NOMO-1 treated with DMSO at 0.1 percent for 48 hours (cell line): Measurements from ENCODE around the gene LINC01488.

Source experiments
- DNase-seq: peaks from one replicate; lab custom pipeline; 2025; ENCODE audit not compliant: unreplicated experiment; lab: John Stamatoyannopoulos, UW

The LINC01488 gene

DNA sequence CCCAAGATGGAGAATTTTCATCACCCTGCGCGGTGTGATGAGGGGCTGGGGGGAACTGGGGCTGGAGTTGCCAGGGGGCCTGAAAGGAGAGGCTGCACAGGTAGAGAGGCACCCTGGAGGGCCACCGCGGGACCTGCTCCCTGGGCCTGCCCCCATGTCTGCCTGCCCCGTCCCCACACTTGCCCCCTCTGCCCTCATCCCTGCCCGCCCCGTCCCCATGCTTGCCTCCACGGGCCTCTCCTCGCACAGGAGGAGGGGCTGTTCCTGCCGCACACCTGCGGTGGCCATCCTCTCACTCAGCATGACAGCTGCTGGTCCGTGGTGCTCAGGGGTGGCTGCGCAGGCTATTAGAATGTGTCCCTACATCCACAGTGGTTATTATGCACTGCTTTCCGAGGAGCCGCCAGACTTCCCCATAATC lies 43.5 kb downstream of the LINC01488 start:
- no peak for DNase-seq

GRCh38 chr11:69525516-69526452 lies 44.3 kb downstream of the LINC01488 start:
- no peak for DNase-seq

GRCh38 chr11:69526453-69526810 lies 45.0 kb downstream of the LINC01488 start:
- no peak for DNase-seq

DNA sequence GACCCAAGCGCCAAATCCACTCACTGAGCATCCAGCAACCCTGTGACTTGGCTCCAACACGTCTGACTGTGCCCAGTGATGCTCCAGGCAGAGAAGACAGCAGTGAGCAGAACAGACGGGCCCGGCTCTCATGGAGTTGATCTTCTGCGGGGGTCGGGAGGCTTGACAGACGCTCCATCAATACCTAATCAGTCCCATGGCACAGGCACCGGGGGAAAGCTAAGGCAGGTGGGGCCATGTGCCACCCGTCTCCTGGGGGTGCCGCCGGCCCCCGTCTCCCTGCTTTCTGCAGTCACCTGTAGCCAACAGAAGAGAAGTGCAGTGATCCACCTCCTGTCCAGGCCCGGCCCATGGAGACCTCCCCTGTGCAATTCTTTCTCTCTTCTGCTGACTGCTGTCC lies 47.5 kb downstream of the LINC01488 start:
- no peak for DNase-seq

DNA sequence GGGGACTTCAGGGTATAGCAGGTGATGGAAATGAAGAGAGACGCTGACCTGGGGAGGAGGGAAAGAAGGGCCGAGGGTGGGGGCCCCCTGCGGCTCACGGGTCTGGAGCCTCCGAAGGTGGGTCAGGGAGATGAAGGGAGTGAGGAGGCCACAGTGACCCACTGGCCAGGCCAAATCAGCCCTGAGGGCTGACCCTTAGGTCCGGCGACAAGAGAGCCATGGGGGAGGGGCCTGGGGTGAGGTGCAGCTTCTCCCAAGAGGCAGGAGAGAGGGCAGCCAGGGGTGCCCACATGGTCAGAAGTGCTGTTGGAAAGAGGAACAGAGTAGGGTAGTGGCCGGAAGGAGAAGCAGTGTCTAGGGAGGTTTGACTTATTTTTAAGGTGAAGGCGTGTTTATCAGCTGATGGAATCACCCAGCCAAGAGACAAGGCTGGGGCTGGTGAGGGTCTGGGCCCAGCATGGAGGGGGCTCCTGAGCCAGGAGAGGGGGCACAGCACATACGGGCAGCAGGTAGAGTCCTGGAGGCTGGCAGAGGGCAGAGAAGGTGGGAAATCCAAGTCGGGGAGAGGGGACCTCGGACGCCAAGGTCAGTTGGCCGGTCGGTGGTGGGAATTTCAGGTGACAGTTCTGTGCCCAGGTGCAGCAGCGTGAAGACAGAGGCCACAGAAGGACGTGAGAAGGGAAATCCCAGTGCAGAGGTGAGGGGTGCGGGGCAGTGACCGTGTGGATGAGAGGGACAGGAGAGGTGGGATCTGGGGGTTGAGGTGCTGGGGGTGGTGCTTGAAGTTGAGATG lies 49.0 kb downstream of the LINC01488 start:
- DNase-seq, result peak; percentile 85

GRCh38 chr11:69531071-69531716 lies 49.7 kb downstream of the LINC01488 start:
- no peak for DNase-seq

DNA sequence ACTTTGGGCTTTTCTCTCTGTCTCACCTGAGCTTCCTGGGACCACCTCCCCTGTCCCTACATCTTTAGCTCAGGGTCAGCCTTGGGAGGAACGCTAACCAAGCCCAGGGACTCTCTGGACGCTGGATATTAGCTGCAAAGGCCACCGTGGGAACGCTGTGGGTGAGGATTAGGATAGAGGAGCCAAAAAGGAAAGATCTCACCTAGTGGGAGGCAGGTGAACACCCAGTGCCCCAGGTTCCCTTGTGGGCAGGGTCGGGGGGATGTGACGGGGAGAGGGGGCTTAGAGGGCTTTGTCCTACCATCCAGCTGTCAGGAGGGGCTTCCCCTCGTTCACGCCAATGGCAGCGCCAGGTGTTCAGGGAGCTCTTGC lies 50.2 kb downstream of the LINC01488 start:
- DNase-seq, result no peak

DNA sequence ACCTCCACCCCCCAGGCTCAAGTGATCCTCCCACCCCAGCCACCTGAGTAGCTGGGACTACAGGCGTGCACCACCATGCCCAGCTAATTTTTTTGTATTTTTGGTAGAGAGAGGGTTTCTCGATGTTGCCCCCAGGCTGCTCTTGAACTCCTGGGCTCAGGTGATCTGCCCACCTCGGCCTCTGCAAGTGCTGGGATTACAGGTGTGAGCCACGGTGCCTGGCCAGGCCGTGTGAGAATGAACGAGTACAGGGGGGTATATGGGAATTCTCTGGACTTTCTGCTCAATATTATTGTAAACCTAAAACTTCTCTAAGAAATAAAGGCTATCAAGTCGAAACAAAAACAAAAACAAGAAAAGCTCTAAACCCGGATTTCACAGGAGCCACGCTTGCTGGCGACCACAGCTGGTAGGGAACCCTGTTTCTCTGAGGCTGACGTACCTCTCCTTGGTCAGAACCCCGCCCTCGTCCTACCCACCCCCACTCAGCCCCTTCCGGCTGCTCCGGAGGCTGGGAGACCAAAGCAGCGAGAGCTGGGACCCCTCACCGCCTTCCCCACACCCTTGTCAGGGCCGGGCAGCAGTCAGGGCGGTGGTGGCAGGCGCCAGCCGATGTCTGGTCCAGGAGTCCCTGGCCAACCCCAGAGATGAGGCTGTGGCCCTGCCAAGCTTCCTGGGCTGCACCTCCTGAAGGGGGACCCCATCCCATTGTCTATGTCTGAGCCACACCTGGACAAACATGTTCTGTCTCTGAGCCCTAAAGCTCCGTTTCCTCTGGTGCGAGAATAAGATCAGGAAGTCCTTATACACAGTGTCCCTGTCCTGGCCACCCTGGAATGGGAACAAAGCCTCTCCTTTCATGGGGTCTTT lies 52.1 kb downstream of the LINC01488 start:
- no peak for DNase-seq

DNA sequence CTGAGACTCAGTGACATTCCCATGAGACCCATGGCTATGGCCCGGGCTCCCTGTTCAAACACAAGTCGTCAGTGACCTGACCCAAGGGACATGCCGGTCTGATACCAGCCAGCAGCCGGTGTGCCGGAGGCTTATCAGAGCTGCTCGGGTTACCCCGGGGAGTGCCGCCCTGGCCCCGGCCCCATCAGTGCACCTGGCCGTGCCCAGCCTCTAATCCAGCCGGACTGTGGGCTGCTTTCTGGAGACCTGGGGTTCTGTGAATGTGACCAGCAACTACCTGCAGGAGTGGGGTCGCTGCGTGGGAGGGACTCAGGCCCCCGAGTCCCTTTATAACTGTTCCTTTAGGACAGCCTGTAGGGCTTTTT lies 52.7 kb downstream of the LINC01488 start:
- DNase-seq, result no peak

DNA sequence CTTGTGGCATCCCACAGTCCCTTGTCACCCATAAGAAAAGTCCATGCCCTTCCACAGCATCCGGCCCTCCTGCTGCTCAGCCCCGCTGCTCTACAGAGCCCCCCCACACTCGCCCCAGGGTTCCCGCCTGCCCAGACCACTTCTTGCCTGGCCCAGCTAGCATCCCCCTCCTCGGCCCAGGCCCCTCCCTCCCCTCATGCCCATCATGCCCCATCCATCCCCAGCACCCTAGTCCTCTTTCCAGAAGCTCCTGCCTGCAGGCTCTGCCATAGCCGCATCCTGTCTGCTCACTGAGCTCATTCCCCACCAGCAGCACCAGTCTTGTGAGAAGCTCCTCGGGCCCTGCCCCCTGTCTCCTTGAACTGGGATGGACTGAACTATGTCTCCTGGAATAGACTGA lies 54.4 kb downstream of the LINC01488 start:
- no peak for DNase-seq

DNA sequence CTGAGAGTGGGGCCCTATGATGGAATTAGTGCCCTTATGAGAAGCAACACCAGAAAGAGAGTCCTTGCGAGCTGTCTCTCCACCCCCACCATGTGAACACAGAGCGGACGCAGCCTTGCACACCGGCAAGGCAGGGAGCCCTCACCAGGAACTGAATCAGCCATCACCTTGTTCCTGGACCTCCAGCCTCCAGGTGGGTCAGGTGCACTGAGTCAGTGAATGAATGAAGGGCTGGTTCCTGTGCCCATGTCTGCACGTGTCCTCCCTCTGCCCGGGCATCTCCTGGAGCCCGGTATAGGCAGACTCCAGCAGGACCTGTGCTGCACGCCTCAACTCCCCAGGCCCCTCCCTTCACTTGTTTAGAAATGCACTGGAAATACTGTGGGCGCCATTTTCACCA lies 54.9 kb downstream of the LINC01488 start:
- DNase-seq, result no peak

GRCh38 chr11:69537126-69537525 lies 55.7 kb downstream of the LINC01488 start:
- DNase-seq, result no peak

- DNase-seq, result no peak
Measured at GRCh38 chr11:69537855-69538640, 56.6 kb downstream of the LINC01488 start.

GRCh38 chr11:69538854-69539253 lies 57.4 kb downstream of the LINC01488 start:
- no peak for DNase-seq

- peak; percentile 43 for DNase-seq
Measured at GRCh38 chr11:69539416-69540117, 58.1 kb downstream of the LINC01488 start.

- no peak for DNase-seq
Measured at GRCh38 chr11:69540118-69541000, 58.9 kb downstream of the LINC01488 start.

- DNase-seq, result no peak
Measured at GRCh38 chr11:69541001-69541285, 59.5 kb downstream of the LINC01488 start.

- no peak for DNase-seq
Measured at GRCh38 chr11:69541501-69542313, 60.2 kb downstream of the LINC01488 start.
